ENCODE results near the gene SQSTM1.

The SQSTM1 gene

DNA sequence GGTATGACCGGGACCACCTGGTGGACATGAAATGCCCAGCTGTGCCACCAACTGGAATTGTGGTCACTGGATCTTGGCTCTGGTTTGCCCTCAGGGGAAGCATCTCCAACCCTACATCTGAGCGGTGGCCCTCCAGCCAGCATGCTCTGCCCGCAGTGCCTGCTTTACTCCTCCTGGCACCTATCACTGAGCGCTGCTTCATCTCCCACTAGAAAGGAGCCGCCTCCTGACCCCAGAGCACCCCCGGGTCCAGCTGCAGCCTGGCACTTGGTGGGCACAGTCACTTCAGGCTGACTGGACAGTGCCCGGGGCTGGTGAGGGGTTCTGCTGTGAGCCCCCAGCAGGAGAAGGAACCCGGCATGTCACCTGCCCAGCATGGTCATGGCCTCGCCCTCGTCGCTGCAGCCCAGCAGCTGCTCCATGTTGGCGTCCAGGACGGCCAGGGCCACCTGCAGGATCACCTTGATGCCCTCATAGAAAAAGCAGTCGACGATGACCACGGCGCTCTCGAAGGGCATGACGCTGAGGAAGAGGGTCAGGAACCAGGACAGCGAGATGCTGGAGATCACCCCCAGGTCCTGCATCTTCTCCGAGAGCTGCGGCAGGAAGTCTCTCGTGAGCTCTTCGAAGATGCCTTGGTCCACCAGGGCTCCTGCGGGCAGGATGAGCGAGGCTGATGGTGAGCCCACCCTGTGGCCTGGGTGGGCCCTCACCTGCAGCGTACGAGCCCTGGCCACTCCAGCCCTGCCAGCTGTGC is 54.0 kb downstream of the SQSTM1 start:
- DNase-seq, result no peak

DNA sequence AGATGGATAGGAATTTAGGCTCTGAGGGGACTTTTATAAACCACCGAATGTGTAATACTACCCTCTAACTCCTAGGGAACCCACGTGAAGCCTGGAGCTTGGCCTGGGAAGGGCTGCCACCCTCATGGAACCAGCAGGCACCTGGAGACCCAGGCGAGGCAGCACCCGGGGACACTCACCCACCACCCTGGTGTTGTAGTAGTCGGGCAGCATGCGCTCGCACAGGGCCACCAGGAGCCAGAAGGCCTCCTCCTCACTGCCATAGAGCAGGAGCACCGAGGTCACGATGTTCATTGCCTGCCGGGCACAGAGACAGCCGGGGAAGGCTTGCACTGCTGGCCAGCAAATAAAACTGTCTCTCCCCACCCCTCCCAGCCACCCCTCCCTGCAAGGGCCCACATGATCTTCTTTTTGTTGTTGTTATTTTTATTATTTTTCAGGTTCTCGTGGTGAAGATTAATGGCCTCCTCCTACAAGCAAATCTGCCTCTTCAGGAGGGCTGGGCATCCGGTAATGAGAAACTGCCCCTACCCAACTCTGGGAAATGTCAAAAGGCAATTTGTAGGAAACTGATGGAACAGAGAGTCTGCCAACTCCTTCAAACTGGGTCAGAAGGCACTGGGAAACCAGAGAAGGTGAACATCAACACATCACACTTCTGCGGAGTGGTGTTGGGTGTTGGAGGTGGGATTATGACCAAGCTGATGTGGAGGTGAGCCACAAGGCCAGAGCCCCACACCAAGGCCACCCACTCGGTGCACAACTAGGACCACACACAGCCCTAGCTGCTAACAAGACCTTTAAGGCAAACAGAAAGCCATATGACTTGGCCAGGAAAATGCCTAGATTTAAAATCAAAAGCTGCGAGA is 55.3 kb downstream of the SQSTM1 start:
- no peak for DNase-seq

DNA sequence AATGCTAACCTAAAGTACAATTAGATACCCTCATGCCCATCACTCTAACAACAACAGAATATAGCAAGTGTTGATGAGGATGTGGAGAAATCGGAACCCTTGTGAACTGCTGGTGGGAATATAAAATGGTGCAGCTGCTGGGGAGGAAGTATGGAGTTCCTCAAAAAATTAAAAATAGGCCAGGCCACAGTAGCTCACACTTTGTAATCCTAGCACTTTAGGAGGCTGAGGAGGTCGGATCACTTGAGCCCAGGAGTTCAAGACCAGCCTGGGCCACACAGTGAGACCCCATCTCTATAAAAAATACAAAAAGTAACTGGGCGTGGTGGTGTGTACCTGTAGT is 55.9 kb downstream of the SQSTM1 start:
- DNase-seq, result no peak

DNA sequence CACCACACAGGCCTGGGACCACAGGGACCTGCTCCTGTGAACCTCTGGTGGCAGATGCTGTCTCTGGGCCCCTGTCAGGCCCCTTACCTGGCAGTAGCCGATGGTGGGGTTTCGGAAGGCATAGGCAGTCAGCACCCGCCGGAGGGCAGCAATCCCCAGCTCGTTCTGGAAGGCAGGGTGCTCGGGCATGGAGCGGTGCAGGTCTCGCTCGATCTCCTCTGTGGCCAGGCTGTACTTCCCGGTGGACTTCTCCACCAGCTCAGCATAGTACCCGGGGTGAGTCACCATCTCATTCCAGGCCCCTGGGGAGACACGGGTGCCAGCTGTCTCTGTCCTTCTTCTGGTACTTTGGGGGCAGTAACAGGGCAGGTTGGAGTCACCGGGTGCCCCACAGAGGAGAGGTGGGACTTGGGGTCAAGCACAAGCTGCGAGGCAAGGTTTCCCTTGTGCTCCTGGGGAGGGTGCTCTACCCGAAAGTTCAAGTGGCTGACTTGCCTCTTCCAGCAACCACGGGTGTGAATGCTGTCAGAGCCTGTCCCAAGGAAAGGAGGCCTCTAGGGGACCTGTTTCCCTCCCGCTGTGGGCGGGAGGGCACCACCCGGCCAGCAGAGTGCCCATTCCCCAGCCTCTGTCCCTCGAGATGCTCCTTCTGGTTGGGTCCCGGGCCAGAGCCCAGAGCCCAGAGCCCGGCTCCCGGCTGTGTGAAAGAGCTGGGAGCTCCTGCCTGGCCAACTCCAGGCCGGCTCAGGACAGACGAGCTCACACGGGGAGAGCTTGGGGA is 57.7 kb downstream of the SQSTM1 start:
- no peak for DNase-seq

DNA sequence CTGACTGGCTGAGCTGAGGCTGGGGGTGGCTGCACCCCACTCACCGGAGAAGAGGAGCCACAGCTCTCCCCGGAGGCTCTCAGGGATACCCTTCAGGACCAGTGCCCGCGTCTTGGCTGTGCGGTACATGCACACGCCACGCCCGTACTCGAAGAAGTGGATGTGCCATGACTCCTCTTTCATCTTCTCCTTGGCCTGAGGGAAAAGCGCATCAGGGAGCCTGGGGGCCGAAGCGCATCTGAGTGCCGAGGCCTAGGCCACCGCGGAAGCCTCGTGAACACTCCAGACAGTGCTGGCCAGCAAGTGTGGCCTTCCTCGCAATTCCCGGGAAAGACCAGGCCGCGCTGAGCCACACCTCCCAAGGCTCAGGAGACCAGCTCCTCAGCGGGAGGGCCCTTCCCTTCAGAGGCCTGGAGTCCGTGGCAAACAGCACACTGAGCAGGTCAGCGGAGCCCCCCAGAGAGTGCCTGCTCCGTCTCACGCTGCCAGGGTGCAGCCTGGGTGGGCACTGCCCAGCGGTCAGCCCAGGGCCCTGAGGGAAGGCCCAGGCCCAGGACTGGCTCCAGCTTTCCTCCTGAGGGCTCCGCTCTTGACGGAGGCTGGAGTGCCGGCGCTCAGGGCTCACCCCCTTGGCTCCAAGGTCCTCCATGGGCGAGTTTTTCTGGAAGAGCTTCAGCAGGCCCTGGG is 58.4 kb downstream of the SQSTM1 start:
- no peak for DNase-seq

DNA sequence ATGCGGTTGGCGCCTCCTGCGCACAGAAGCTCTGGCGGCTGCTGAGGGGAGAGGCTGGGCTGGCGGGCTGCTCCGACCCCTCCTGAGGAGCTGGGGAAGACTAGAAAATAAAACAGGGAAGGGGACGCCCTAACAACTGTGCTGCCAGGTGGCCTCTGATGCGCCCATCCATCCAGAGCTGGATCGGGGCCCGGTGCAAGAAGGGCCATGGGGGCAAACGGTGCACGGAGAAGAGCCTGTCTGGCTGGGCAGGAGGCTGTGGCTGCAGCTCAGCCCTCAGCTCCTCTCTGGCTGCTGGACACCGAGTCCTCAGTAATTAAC is 58.9 kb downstream of the SQSTM1 start:
- DNase-seq, result no peak

DNA sequence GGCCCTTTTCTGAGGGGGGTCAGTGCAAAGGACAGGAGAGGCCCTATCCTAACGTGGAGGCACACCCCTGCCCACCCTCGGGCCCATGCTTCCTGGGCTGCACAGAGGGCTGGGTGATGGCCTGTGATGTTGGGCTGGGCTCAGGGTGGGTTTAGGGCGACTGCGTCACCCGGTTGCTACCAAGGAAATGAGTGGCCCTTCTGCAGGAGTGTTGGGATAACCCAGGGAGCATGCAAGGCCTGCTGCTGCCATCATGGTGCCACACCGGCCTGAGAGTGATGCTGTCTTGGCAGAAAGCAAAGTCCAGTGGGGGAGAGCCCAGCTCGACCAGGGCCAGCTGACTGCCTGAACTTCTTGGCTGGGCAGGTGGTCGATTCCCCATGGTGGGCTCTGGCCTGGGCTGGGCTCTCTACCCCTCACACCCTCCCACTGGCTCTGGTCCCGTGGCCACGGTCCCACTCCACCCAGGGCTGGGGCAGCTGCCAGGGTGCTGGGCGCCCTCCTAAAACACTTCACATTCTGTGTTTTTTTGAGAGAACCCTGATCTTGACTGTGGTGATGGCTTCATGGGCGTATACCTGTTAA is 59.5 kb downstream of the SQSTM1 start:
- DNase-seq, result no peak

DNA sequence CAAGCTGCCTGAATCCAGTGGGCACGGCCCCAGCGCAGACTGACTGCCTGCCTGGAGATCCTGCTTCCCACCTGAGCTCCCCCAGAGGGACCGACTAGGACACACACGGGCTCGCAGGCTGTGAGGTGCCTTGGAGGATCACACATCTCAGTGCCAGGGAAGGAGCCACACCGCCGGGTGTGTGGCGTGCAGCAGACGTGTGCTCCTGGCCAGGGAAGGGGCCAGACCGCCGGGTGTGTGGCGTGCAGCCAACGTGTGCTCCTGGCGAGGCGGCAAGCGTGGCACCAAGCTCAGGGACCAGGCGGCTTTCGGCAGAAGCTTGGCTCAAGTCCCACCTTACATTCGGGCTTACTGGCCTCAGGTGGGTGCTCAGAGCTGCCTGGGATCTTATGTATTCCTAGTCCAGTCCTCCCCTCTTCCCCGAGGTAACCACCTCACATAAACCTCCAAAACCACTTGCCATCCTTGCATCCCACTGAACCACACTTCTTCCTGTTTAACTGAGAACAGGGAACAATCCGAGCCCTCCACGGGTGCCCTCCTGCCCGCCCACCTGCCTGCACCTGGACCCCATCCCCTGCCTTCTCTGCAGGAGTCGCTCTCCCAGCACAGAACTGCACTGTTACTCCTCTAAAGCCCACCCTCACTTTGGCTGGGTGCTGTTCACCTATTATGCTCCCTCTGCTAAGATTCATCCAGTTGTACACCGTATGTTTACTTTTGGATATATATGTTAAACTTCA is 60.3 kb downstream of the SQSTM1 start:
- DNase-seq, result no peak

DNA sequence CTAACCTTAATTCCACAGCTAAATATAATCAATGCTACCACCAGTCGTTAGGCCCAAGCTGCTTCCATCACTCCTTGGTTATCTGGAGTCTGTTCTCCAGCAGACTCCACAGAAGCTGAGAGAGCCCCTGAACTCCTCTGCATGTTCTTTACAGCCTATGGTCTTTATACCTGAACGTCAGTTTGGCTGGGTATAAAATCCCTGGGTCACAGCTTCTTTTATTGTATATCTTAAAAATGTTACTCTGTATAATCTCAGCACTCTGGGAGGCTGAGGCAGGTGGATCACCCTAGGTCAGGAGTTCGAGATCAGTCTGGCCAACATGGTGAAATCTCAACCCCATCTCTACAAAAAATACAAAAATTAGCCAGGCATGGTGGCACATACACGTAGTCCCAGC is 61.6 kb downstream of the SQSTM1 start:
- no peak for DNase-seq

DNA sequence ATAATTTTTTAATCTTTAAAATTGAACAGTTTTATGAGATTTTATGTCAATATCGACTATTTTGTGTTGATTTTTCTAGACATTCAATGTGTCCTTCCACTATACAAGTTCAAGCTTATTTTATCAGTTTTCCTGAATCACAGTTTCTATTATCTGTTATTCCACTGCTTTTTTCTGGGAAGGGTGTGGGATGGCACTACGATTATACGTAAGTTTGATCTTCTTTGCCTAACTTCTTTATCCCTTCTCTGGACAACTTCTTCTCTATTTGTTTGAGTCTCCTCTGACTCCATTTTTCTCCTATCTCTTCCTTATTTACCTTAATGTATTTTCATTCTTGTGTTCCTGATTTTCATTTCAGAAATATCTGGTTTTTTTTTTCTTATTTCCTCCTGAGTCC is 62.5 kb downstream of the SQSTM1 start:
- no peak for DNase-seq

DNA sequence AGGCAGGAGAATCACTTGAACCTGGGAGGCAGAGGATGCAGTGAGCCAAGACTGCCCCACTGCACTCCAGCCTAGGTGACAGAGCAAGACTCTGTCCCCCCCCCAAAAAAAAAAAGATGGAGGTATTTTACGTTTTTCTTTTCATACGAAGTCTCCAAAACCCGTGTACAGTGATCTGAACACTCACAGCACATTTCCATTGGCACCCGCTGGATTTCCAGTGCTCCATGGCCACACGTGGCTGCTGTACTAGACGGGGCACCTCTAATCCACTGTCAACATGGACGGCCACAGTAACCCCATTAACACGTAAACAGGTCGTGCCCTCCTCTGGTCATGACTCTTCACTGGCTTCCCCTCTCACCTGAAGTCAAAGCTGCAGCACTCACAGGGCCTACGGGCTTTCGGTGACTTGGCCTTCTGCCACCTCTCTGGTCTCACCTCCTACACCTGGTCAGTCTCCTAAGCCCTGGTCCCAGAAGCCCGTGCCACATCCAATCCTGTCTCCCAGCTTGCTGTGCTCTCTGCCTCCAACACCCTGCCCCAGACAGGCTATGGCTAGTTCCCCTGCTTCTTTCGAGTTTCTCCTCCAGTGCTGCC is 64.9 kb downstream of the SQSTM1 start:
- DNase-seq, result no peak

DNA sequence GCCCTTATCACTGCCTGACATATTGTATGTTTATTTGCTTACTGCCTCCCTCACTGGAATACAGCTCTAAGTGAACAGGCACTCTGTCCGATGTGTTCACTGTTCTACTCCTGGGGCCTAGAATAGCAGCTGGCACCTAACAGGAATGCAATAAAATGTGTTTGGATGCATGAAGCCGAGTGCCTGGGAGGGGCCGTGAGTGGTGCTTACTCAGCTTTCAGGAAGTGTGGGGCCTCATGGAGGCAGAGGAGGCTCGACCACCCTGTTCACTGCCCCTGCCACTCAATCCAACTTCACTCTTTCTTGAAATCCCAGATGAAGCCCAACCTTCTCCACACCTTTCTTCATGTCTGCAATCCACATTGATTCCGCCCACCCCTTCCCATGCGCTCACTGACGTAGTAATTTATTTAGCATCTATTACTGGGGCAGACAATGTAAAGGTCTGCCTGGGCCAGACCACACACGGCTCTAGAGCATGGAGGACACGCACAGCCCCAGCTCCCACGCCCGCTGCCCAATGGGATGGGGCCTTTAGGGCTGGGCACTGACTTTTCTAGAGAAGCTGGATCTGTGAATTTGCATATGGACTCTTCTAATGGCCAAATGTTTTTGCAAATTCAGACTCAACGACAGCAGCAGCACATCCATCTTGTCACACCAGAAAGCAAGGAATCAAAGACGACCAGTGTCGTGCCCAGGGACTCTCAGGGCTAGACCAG is 65.6 kb downstream of the SQSTM1 start:
- DNase-seq, result no peak

DNA sequence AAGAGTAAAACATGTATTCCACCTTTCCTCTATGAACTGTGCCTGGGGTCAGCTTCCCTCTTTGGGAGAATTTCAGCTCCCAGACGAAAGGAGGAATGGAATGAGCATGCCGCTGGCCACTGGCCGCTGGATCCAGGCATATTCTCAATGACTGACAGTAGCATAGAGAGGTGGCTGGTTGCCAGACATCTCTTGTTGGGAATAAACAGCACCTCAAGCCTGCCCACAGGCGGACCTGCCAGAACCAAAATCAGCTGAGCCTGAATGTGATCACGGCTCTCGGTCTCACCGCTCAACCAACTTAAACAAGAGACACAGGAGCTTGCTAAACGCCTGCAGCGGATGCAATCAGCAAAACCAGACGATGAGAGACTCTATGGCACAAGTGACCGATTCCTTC is 66.4 kb downstream of the SQSTM1 start:
- no peak for DNase-seq
